Heart left ventricle (tissue), 16 donors: Measurements from ENCODE around the gene STMND1. TPM values are rescaled to one million over a fixed set of nuclear protein-coding genes. Genes with fewer than 3 reads are reported as not detected.
A peak's percentile ranks its signal among the peaks of the same experiment; 100 is the strongest.

Experiments
- ATAC-seq, 4 donors: fragments of 200-7000 bp; cut with Tn5 transposase; one replicate each; pipeline ENCODE4 v1.9.1; 2020 to 2022; ENCODE audit warnings: moderate library complexity in 4 of 4, mild to moderate bottlenecking in 3 of 4, moderate number of reproducible peaks in 1 of 4
- DNase-seq, 5 donors: peaks; one replicate each; pipeline ENCODE4 v3.0.0-alpha.2; 2020
- H3K27ac ChIP-seq, 12 donors: fragments of 200-600 bp; sonication (generic) in 4 of 12; one replicate each; pipeline versions ENCODE4 v1.5.0 to v1.8.0; 2016 to 2022; ENCODE audit warnings: mild to moderate bottlenecking in 2 of 12
- H3K27me3 ChIP-seq, 9 donors: fragments of 200-600 bp; sonication (generic) in 2 of 9; one replicate each; pipeline versions ENCODE4 v1.5.1 to v1.8.0; 2016 to 2022; ENCODE audit warnings: mild to moderate bottlenecking in 3 of 9
- H3K36me3 ChIP-seq, 9 donors: fragments of 200-600 bp; sonication (generic) in 2 of 9; one replicate each; pipeline versions ENCODE4 v1.5.0 to v1.8.0; 2018 to 2022; ENCODE audit warnings: mild to moderate bottlenecking in 2 of 9
- H3K4me1 ChIP-seq, 12 donors: fragments of 200-600 bp; sonication (generic) in 4 of 12; one replicate each; pipeline versions ENCODE4 v1.5.0 to v1.8.0; 2016 to 2022; ENCODE audit warnings: mild to moderate bottlenecking in 3 of 12
- H3K4me3 ChIP-seq, 12 donors: fragments of 200-600 bp; sonication (generic) in 4 of 12; one replicate each; pipeline versions ENCODE4 v1.5.0 to v1.8.0; 2017 to 2022; ENCODE audit warnings: mild to moderate bottlenecking in 9 of 12, moderate library complexity in 4 of 12
- H3K9me3 ChIP-seq, 12 donors: fragments of 200-600 bp; sonication (generic) in 4 of 12; one replicate each; pipeline versions ENCODE4 v1.5.0 to v1.8.0; 2016 to 2022; ENCODE audit warnings: mild to moderate bottlenecking in 1 of 12
- CTCF ChIP-seq, 12 donors: fragments of 200-600 bp; sonication (generic) in 4 of 12; IDR thresholded peaks; one replicate each; pipeline versions ENCODE4 v1.5.0 to v1.8.0; 2018 to 2022; ENCODE audit warnings: antibody characterized with exemption in 12 of 12, mild to moderate bottlenecking in 5 of 12
- POLR2A ChIP-seq, 2 donors: fragments of 450-650 bp; IDR thresholded peaks; one replicate each; pipeline ENCODE4 v1.6.1; 2017; ENCODE audit warnings: antibody characterized with exemption in 2 of 2, mild to moderate bottlenecking in 2 of 2, moderate library complexity in 2 of 2
- WGBS, 4 donors: extraction: QIAGEN DNeasy Blood & Tissue Kit in 2 of 4; methylation state at CpG; one replicate each; pipeline versions ENCODE4 v1.1.5 to v1.1.7; 2013 to 2018; 5-methylcytosine and 5-hydroxymethylcytosine counted together
- intact Hi-C, 10 donors: fragments of 100-400 bp; cut with DNase I; formaldehyde crosslinking; loops; one replicate each; pipeline versions ENCODE4 v1.11.1 to v1.14.2; 2022
- polyA plus RNA-seq, 2 donors: library from polyadenylated mRNA; stranded (reverse); fragments of 200-250 nt; gene quantifications; one replicate each; pipeline ENCODE4 v1.2.3, GENCODE V29; 2013
- total RNA-seq, 9 donors: library from RNA; depleted of rRNA in 2 of 9; stranded (reverse); fragments of >200 nt in 2 of 9; fragmentation: NEBNext Ultra II Directional in 3 of 9; extraction: Animal tissue kit (Norgen Biotek cat#: 25700) in 3 of 9; gene quantifications; one replicate each; pipeline versions ENCODE4 v1.1.0 to v1.2.4, GENCODE V29; 2016 to 2023
- donor health status: ischemic (EF 13 %, LVEDD 7.1; RV severe dilation, severe dysfunction).
- donor health status: healthy with polysubstance abuse.
- donor health status: DM: no; HTN: yes; CAD: no.
- donor health status: DM: no; HTN: no; CAD: no.
- donor health status: ischemic (EF 25% LVEDD 6.9; RV normal size, moderate dysfunction).
- donor health status: ischemic (EF 25% LVEDD 5.7; RV mildly dilated, moderate dysfunction).
- donor health status: healthy.
- donor health status: DM: yes; HTN: yes; CAD: no.
- donor health status: ischemic (EF 35%, LVEDD 5.7; RV mildly dilated, moderate dysfunction).
- donor health status: nonischemic (EF 11% LVEDD 7.7; RV severe dilation, severe dysfunction).
- donor health status: DM: yes; HTN: yes; CAD: no.
- donor health status: PGD.
- donor health status: ischemic (EF 29% LVEDD 5.4; RV normal size, mild dysfunction).
- donor health status: nonischemic (EF 23%, LVEDD 6.1; RV moderate dilation, normal function).

STMND1 gene
- total and polyA plus RNA-seq, 11 donors = not detected

- intact Hi-C loops = no loop called here
- no peak for TF ChIP-seq POLR2A (IDR thresholded peaks at IDR 0.05)
- no peak for TF ChIP-seq CTCF (IDR thresholded peaks at IDR 0.05)
- H3K4me3 ChIP-seq = peak overlapping the region; percentile 8 to 59 (median 44)
- peaks cover 0 to 29% (median 0%) of the 10 kb centered on the region in 9 donors for H3K27me3 ChIP-seq
- DNase-seq = no peak
- ATAC-seq = peak in 1 of 4 donors; percentile 9
- H3K4me1 ChIP-seq = peaks cover 0 to 22% (median 6%) of the 10 kb centered on the region in 12 donors
- 36 to 37% (median 36%) methylated on average over 23 of the region's 23 CpGs for WGBS, 4 donors
- H3K36me3 ChIP-seq = no peaks in the 10 kb centered on the region
- no peak overlapping the region for H3K27ac ChIP-seq
- H3K9me3 ChIP-seq = no peaks in the 10 kb centered on the region
Measured at GRCh38 chr6:17102258-17102870, 514 bp downstream of the STMND1 start.

- no peak for ATAC-seq
- TF ChIP-seq CTCF (IDR thresholded peaks at IDR 0.05) = no peak
- TF ChIP-seq POLR2A (IDR thresholded peaks at IDR 0.05) = no peak
- H3K9me3 ChIP-seq = no peaks in the 10 kb centered on the region
- peaks cover 0 to 27% (median 0%) of the 10 kb centered on the region in 9 donors for H3K27me3 ChIP-seq
- intact Hi-C loops = no loop called here
- peaks cover 0 to 19% (median 6%) of the 10 kb centered on the region in 12 donors for H3K4me1 ChIP-seq
- WGBS, 4 donors = 85 to 88% (median 88%) methylated on average over 8 of the region's 8 CpGs
- DNase-seq = no peak
- no peaks in the 10 kb centered on the region for H3K36me3 ChIP-seq
- H3K27ac ChIP-seq = no peak overlapping the region
- H3K4me3 ChIP-seq = no peak overlapping the region
Measured at GRCh38 chr6:17103715-17104114, 1.9 kb downstream of the STMND1 start.

- DNase-seq (no peak), ATAC-seq (no peak)
- TF ChIP-seq CTCF (IDR thresholded peaks at IDR 0.05) = no peak
- no peaks in the 10 kb centered on the region for H3K4me1 ChIP-seq
- peaks cover 0 to 16% (median 0%) of the 10 kb centered on the region in 9 donors for H3K27me3 ChIP-seq
- H3K9me3 ChIP-seq = no peaks in the 10 kb centered on the region
- intact Hi-C loops = no loop called here
- H3K4me3 ChIP-seq = no peak overlapping the region
- H3K36me3 ChIP-seq = no peaks in the 10 kb centered on the region
- no peak overlapping the region for H3K27ac ChIP-seq
Measured at GRCh38 chr6:17107863-17108262, 6.0 kb downstream of the STMND1 start.

GRCh38 chr6:17115251-17116116 lies 13.6 kb downstream of the STMND1 start:
- DNase-seq = no peak
- Histone ChIP-seq H3K36me3 (no peaks in the 10 kb centered on the region), H3K27ac (no peak overlapping the region), H3K27me3 (no peaks in the 10 kb centered on the region), H3K9me3 (no peaks in the 10 kb centered on the region), H3K4me1 (peaks cover 0 to 6% (median 0%) of the 10 kb centered on the region in 12 donors), H3K4me3 (no peak overlapping the region)
- TF ChIP-seq POLR2A (IDR thresholded peaks at IDR 0.05) = no peak
- TF ChIP-seq CTCF (IDR thresholded peaks at IDR 0.05) = no peak
- WGBS, 4 donors = 63 to 71% (median 69%) methylated on average over 5 of the region's 5 CpGs
- ATAC-seq = peak; percentile 20 to 86 (median 75)
- intact Hi-C loops = no loop called here
